ENCODE data around the gene MRPS9.

The MRPS9 gene

GRCh38 chr2:105080461-105080860, 42.6 kb downstream of the MRPS9 start:
- no peak for DNase-seq

- DNase-seq: no peak
These were observed 43.2 kb downstream of the MRPS9 start for GRCh38 chr2:105081006-105081601.

- no peak for DNase-seq
These were observed 44.2 kb downstream of the MRPS9 start for GRCh38 chr2:105082107-105082506.

GRCh38 chr2:105085525-105085924, 47.7 kb downstream of the MRPS9 start:
- no peak for DNase-seq

- DNase-seq: no peak
These were observed 49.4 kb downstream of the MRPS9 start for GRCh38 chr2:105087273-105087672.

- DNase-seq: no peak
These were observed 52.2 kb downstream of the MRPS9 start for GRCh38 chr2:105090091-105090490.

- DNase-seq: no peak
These were observed 54.9 kb downstream of the MRPS9 start for GRCh38 chr2:105092797-105093196.

- no peak for DNase-seq
These were observed 61.3 kb downstream of the MRPS9 start for GRCh38 chr2:105099153-105099552.

GRCh38 chr2:105100046-105100840, 62.4 kb downstream of the MRPS9 start:
- DNase-seq: no peak

GRCh38 chr2:105102001-105102400, 64.1 kb downstream of the MRPS9 start:
- DNase-seq: no peak

- DNase-seq: no peak
These were observed 65.1 kb downstream of the MRPS9 start for GRCh38 chr2:105102963-105103421.

GRCh38 chr2:105103481-105103880, 65.6 kb downstream of the MRPS9 start:
- no peak for DNase-seq

- DNase-seq: no peak
These were observed 66.4 kb downstream of the MRPS9 start for GRCh38 chr2:105104208-105104731.

GRCh38 chr2:105110295-105110829, 72.5 kb downstream of the MRPS9 start:
- DNase-seq: no peak

- DNase-seq: no peak
These were observed 73.7 kb downstream of the MRPS9 start for GRCh38 chr2:105111365-105112150.

- DNase-seq: no peak
These were observed 74.5 kb downstream of the MRPS9 start for GRCh38 chr2:105112345-105112744.

- DNase-seq: no peak
These were observed 75.9 kb downstream of the MRPS9 start for GRCh38 chr2:105113616-105114291.

GRCh38 chr2:105114551-105114950, 76.7 kb downstream of the MRPS9 start:
- peak; percentile 17 for DNase-seq

GRCh38 chr2:105116348-105116747, 78.5 kb downstream of the MRPS9 start:
- DNase-seq: no peak

- no peak for DNase-seq
These were observed 79.7 kb downstream of the MRPS9 start for GRCh38 chr2:105117565-105117964.

GRCh38 chr2:105118960-105119359, 81.1 kb downstream of the MRPS9 start:
- no peak for DNase-seq

GRCh38 chr2:105121434-105121833, 83.6 kb downstream of the MRPS9 start:
- DNase-seq: no peak

- DNase-seq: no peak
These were observed 87.6 kb downstream of the MRPS9 start for GRCh38 chr2:105125428-105125827.

Data from KG1 (cell line).